GM12891 (cell line): ENCODE data around the gene CASP2. TPM values are rescaled to one million over a fixed set of nuclear protein-coding genes. Genes with fewer than 3 reads are reported as not detected.

Experiments
- DNase-seq: peaks from one replicate; pipeline ENCODE4 v3.0.0; 2011; ENCODE audit warnings: low spot score; ENCODE audit not compliant: insufficient read length
- FAIRE-seq: peaks from 2 replicates; lab custom pipeline; 2011; peaks lifted over from hg19 to GRCh38; lab: Jason Lieb, UNC
- PAX5 ChIP-seq: IDR thresholded peaks from 2 replicates; pipeline ENCODE4 v1.6.1; 2011; ENCODE audit warnings: low read length, moderate library complexity, mild to moderate bottlenecking; ENCODE audit not compliant: insufficient read depth, severe bottlenecking
- POLR2A ChIP-seq: IDR thresholded peaks from 2 replicates; pipeline ENCODE4 v1.6.1; 2011; ENCODE audit warnings: low read depth, low read length, control low read depth
- POLR2AphosphoS5 ChIP-seq: IDR thresholded peaks from 2 replicates; pipeline ENCODE4 v1.6.1; 2011; ENCODE audit warnings: low read depth, low read length, control low read depth
- POU2F2 ChIP-seq: IDR thresholded peaks from 2 replicates; pipeline ENCODE4 v1.6.1; 2011; ENCODE audit warnings: low read depth, mild to moderate bottlenecking, control low read depth, low read length, moderate library complexity
- SPI1 ChIP-seq: IDR thresholded peaks from 2 replicates; pipeline ENCODE4 v1.6.1; 2011; ENCODE audit warnings: low read depth, low read length, control low read depth
- TAF1 ChIP-seq: IDR thresholded peaks from 2 replicates; pipeline ENCODE4 v1.6.1; 2011; ENCODE audit warnings: low read depth, low read length, control low read depth
- polyA plus RNA-seq: library from polyadenylated mRNA; unstranded; fragments of >200 nt; gene quantifications from one replicate; pipeline ENCODE4 v1.2.1, GENCODE V29; 2012; ENCODE audit warnings: low read depth, missing spikeins, inconsistent platforms; ENCODE audit not compliant: missing spikeins

The CASP2 gene
- 12.6 TPM for polyA plus RNA-seq

- FAIRE-seq (peak; percentile 96), DNase-seq (peak; percentile 99)
- TF ChIP-seq PAX5 (no peak), POLR2A (peak; percentile 71), POLR2AphosphoS5 (peak; percentile 69), POU2F2 (no peak), TAF1 (peak; percentile 67; the same call in 1 of the 2 replicates), SPI1 (no peak)
Measured at GRCh38 chr7:143287935-143288826, at the start of gene CASP2. CASP2 (plus strand) TSS chr7:143288351; CDS start chr7:143288456, 105 bp downstream.

- DNase-seq (no peak), FAIRE-seq (no peak)
- TF ChIP-seq POLR2AphosphoS5 (no peak), PAX5 (no peak), POU2F2 (no peak), TAF1 (no peak), POLR2A (no peak), SPI1 (no peak)
Measured at GRCh38 chr7:143239813-143240212, 48.3 kb upstream of the CASP2 start.

- FAIRE-seq (peak; percentile 63), DNase-seq (no peak)
- no peak for TF ChIP-seq POU2F2
- TF ChIP-seq TAF1: no peak
- no peak for TF ChIP-seq POLR2AphosphoS5
- TF ChIP-seq POLR2A: no peak
- TF ChIP-seq SPI1: no peak
- TF ChIP-seq PAX5: no peak
Measured at GRCh38 chr7:143240291-143241168, 47.6 kb upstream of the CASP2 start.

- TF ChIP-seq SPI1 (no peak), POU2F2 (no peak), POLR2A (no peak), PAX5 (no peak), POLR2AphosphoS5 (no peak), TAF1 (no peak)
- no peak for DNase-seq
- FAIRE-seq: no peak
Measured at GRCh38 chr7:143242306-143242705, 45.8 kb upstream of the CASP2 start.

- TF ChIP-seq POLR2A (no peak), POU2F2 (no peak), TAF1 (no peak), PAX5 (no peak), SPI1 (no peak), POLR2AphosphoS5 (no peak)
- DNase-seq (no peak), FAIRE-seq (no peak)
Measured at GRCh38 chr7:143243111-143243510, 45.0 kb upstream of the CASP2 start.

GRCh38 chr7:143243614-143244013, 44.5 kb upstream of the CASP2 start:
- DNase-seq (no peak), FAIRE-seq (no peak)
- no peak for TF ChIP-seq TAF1
- TF ChIP-seq POLR2AphosphoS5: no peak
- no peak for TF ChIP-seq POU2F2
- no peak for TF ChIP-seq SPI1
- no peak for TF ChIP-seq PAX5
- no peak for TF ChIP-seq POLR2A

GRCh38 chr7:143244321-143244720, 43.8 kb upstream of the CASP2 start:
- no peak for TF ChIP-seq POLR2AphosphoS5
- no peak for TF ChIP-seq TAF1
- TF ChIP-seq POU2F2: no peak
- TF ChIP-seq SPI1: no peak
- FAIRE-seq (no peak), DNase-seq (no peak)

- TF ChIP-seq SPI1: no peak
- TF ChIP-seq POLR2AphosphoS5: no peak
- no peak for TF ChIP-seq PAX5
- TF ChIP-seq TAF1: no peak
- no peak for TF ChIP-seq POU2F2
- TF ChIP-seq POLR2A: no peak
- DNase-seq (no peak), FAIRE-seq (no peak)
Measured at GRCh38 chr7:143245123-143245522, 43.0 kb upstream of the CASP2 start.

- no peak for TF ChIP-seq TAF1
- no peak for TF ChIP-seq POLR2AphosphoS5
- TF ChIP-seq PAX5: no peak
- no peak for TF ChIP-seq POLR2A
- TF ChIP-seq POU2F2: no peak
- TF ChIP-seq SPI1: no peak
- DNase-seq (no peak), FAIRE-seq (no peak)
Measured at GRCh38 chr7:143247372-143247771, 40.8 kb upstream of the CASP2 start.

GRCh38 chr7:143248761-143249354, 39.3 kb upstream of the CASP2 start:
- DNase-seq (no peak), FAIRE-seq (no peak)
- TF ChIP-seq TAF1: no peak
- no peak for TF ChIP-seq POU2F2
- TF ChIP-seq POLR2A: no peak
- TF ChIP-seq POLR2AphosphoS5: no peak
- TF ChIP-seq SPI1: no peak
- no peak for TF ChIP-seq PAX5
